Esophagus (tissue), 2 donors: ENCODE data around the gene HOMER2. TPM values are rescaled to one million over a fixed set of nuclear protein-coding genes. Genes with fewer than 3 reads are reported as not detected.
A peak's percentile ranks its signal among the peaks of the same experiment; 100 is the strongest.

Source experiments
- H3K27ac ChIP-seq, 2 donors: one replicate each; pipeline ENCODE4 v1.5.1; 2013; ENCODE audit warnings: low read depth in 2 of 2, mild to moderate bottlenecking in 2 of 2, inconsistent platforms in 1 of 2, low read length in 1 of 2, moderate library complexity in 1 of 2
- H3K27me3 ChIP-seq, 2 donors: one replicate each; pipeline ENCODE4 v1.6.1; 2013; ENCODE audit warnings: low read length in 2 of 2, control low read depth in 1 of 2, mild to moderate bottlenecking in 1 of 2; ENCODE audit not compliant: insufficient read depth in 2 of 2, control insufficient read depth in 1 of 2
- H3K36me3 ChIP-seq, 2 donors: one replicate each; pipeline ENCODE4 v1.6.1; 2013; ENCODE audit warnings: low read length in 1 of 2; ENCODE audit not compliant: control insufficient read depth in 2 of 2, insufficient read depth in 2 of 2
- H3K4me1 ChIP-seq, 2 donors: one replicate each; pipeline ENCODE4 v1.6.1; 2013; ENCODE audit warnings: low read length in 1 of 2; ENCODE audit not compliant: control insufficient read depth in 2 of 2, insufficient read depth in 2 of 2
- H3K4me3 ChIP-seq, 2 donors: one replicate each; pipeline ENCODE4 v1.5.1; 2013; ENCODE audit warnings: low read length in 2 of 2, mild to moderate bottlenecking in 2 of 2, low read depth in 1 of 2, moderate library complexity in 1 of 2
- H3K9me3 ChIP-seq, 2 donors: one replicate each; pipeline ENCODE4 v1.6.1; 2013; ENCODE audit warnings: mild to moderate bottlenecking in 2 of 2, low read depth in 1 of 2, low read length in 1 of 2, moderate library complexity in 1 of 2; ENCODE audit not compliant: control insufficient read depth in 2 of 2, insufficient read depth in 1 of 2
- WGBS, 2 donors: extraction: QIAGEN DNeasy Blood & Tissue Kit; methylation state at CpG; one replicate each; pipeline ENCODE4 v1.1.7; 2013; 5-methylcytosine and 5-hydroxymethylcytosine counted together
- polyA plus RNA-seq, 2 donors: library from polyadenylated mRNA; stranded (reverse); fragments of 200-250 nt; gene quantifications; one replicate each; pipeline ENCODE4 v1.2.3, GENCODE V29; 2013
- donor health status: healthy with polysubstance abuse.
- donor health status: Bipolar disorder and iron deficiency.

HOMER2 gene
- polyA plus RNA-seq, 2 donors: 13.8 to 23.0 TPM

DNA sequence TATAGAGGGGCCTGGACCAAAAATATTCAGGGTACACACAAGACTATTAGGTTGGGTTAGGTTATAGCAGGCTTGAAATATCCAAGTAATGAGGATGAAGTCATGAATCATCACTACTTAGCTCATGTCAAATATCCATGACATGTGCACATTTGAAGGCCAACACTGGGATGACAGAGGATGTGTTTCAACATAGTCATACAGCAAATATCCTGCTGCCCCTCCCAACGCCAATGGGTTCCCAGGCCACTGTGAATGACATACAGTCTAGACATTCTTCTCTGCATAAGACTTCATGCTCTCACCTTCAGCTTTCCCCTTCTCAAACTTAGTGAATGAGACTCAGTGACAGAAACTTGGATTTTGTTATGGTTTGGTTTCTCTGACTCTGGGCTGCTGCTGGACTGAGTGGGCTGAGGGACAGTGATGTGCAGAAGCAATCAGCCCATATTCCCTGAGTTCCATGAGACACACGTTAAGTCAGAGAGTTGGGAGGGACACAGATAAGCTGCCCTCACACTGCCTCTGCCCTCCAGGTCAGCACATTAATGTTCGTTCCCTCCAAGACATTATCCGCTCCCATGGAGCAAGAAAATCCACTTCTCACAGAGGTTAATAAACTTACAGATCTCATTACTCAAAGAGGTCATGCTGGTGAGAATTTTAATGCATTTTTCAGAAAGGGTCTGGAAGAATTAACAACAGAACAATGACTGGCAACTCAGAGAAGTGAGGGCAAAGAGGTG lies 15.4 kb downstream of the HOMER2 start:
- WGBS, 2 donors: 63 to 64% methylated on average over 4 of the region's 4 CpGs
- H3K4me3 ChIP-seq: no peak overlapping the region
- H3K27ac ChIP-seq: peak overlapping the region in 1 of 2 donors; percentile 45
- H3K4me1 ChIP-seq: peaks cover 0 to 22% of the 10 kb centered on the region in 2 donors
- H3K9me3 ChIP-seq: no peaks in the 10 kb centered on the region
- no peaks in the 10 kb centered on the region for H3K27me3 ChIP-seq
- H3K36me3 ChIP-seq: no peaks in the 10 kb centered on the region

DNA sequence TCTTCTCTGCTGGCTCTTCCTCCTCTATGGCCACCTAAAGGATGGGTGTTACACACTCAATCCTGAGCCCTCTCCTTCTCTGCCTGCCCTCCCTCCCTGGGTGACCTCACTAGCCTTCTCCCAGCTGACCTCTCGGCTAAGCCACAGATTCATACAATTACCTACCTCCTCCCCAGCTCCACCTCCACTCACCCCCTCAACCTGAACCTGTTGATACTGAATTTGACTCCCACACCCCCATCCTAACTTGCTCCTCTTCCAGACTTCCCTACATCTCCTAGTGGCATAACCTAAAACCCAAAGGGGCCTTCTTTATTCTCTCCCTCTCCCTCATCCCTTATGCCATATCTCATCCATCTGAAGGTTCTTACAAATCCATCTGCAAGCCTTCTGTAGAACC lies 17.1 kb downstream of the HOMER2 start:
- H3K9me3 ChIP-seq: no peaks in the 10 kb centered on the region
- H3K36me3 ChIP-seq: no peaks in the 10 kb centered on the region
- no peak overlapping the region for H3K4me3 ChIP-seq
- no peak overlapping the region for H3K27ac ChIP-seq
- peaks cover 0 to 18% of the 10 kb centered on the region in 2 donors for H3K4me1 ChIP-seq
- WGBS, 2 donors: 58 to 77% methylated on average over 1 of the region's 1 CpG
- no peaks in the 10 kb centered on the region for H3K27me3 ChIP-seq

DNA sequence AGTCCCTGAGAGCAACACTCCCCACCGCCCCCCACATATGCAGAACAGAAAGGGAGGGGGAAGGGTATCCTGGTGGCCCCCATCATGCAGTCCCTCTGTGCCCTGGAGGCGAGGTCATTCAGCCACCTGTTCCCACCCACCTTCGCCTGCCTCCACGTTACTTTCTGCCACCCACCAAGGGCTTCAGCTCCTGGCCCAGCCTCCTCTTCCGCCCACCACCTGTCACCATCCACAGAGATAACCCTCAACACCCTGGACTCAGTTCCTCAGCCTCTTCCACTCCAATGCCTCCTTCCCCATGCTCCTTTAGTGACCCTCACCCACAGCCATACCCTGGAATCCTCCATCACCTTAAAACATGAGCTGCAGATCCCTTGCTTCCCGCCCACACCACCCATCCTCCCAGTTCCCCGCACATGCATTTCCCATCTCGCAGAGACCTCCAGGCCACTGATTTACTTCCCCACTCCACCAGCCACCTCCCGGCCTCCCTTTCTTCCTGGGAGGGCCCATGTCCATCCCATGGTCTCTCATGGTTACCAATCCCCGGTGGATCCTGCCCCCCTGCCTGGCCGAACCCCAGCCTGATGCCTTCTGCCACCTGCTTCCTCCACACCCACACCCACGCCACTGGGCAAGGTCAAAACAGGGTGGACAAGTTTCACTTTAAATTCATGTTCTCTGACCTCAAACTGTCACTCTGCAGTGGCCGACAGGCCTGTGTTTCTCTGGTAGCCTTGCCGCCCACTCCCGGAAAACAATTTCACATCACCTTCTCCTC lies 18.2 kb downstream of the HOMER2 start:
- H3K36me3 ChIP-seq: no peaks in the 10 kb centered on the region
- peak overlapping the region in 1 of 2 donors; percentile 57 for H3K27ac ChIP-seq
- H3K4me1 ChIP-seq: peaks cover 0 to 18% of the 10 kb centered on the region in 2 donors
- no peak overlapping the region for H3K4me3 ChIP-seq
- no peaks in the 10 kb centered on the region for H3K9me3 ChIP-seq
- no peaks in the 10 kb centered on the region for H3K27me3 ChIP-seq
- WGBS, 2 donors: 76 to 85% methylated on average over 15 of the region's 15 CpGs

DNA sequence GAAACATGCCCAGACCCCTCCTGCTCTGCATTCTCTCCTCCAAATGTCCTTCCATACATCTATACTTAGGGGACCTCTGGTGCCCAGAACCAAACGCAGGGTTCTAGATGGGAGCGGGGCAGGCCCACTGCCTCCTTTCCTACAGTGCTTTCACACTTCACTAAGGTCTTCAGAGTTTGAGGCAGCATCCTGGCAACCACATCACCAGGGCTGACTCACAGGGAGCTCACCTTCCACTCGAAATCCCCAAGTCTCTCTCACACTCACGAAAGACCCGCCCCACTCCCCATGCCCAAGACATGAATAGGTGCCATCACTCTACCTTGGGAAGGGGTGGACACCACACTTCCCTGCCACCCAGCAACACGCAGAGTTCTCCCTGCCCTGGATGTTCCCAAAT lies 18.9 kb downstream of the HOMER2 start:
- Histone ChIP-seq H3K27me3 (no peaks in the 10 kb centered on the region), H3K4me3 (no peak overlapping the region), H3K4me1 (peaks cover 0 to 18% of the 10 kb centered on the region in 2 donors), H3K36me3 (no peaks in the 10 kb centered on the region), H3K9me3 (no peaks in the 10 kb centered on the region), H3K27ac (peak overlapping the region in 1 of 2 donors; percentile 57)
- WGBS, 2 donors: 69 to 73% methylated on average over 6 of the region's 6 CpGs

DNA sequence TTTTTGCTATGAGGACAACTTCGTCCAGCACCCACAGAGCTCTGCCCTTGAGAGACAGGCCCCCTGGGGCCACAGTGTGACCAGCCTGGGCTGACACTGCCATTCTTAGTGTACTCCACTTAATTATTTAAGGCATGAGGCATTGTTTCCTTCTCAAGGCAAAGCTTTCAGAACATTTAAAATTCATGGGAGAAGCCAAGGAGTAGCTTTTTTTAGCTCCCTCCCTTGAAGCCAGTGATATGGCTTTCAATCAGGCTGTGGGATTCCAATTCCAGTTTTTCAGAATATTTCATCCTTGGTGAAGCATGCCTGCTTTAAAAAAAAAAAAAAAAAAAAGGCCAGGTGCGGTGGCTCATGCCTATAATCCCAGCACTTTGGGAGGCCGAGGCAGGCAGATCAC lies 21.3 kb downstream of the HOMER2 start:
- Histone ChIP-seq H3K4me3 (no peak overlapping the region), H3K27me3 (no peaks in the 10 kb centered on the region), H3K4me1 (peaks cover 0 to 11% of the 10 kb centered on the region in 2 donors), H3K36me3 (no peaks in the 10 kb centered on the region), H3K9me3 (no peaks in the 10 kb centered on the region), H3K27ac (no peak overlapping the region)
- WGBS, 2 donors: 79 to 83% methylated on average over 1 to 3 of the region's 3 CpGs

DNA sequence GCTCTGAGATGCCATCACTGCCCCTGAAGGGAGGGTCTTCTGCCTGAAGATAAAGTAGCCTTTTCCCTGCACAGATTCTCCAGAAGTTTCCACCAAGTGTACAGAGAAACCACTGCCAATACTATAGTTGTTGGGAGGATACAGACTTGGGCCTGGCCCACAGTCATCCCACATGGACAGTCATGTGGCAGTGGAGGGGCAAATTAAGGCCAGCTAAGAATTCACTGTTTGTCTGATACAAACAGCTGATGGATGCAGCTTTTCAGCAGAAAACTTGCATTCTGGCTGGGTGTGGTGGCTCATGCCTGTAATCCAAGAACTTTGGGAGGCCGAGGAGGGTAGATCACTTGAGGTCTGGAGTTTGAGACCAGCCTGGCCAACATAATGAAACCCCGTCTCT lies 22.1 kb downstream of the HOMER2 start:
- H3K4me1 ChIP-seq: peaks cover 0 to 8% of the 10 kb centered on the region in 2 donors

DNA sequence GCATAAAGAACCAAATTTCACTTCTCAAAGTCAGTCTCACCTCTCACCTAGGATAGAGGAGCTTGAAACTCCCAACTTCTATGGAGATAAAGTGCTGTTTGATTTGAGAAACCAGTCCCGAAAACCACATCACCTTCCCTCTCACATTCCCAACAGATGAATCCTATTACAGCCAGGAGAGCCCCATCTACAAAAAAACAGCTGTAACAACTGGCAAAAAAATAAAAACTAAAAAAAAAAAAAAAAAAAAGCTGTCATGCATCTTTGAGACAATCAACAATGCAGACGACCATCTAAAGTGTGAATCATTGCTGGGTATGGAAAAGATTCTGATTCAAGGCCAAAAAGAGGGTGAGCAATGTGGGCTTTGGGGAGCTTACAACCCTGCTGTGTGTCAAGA lies 23.8 kb downstream of the HOMER2 start:
- Histone ChIP-seq H3K27ac (no peak overlapping the region), H3K27me3 (no peaks in the 10 kb centered on the region), H3K4me3 (no peak overlapping the region), H3K4me1 (no peaks in the 10 kb centered on the region), H3K36me3 (no peaks in the 10 kb centered on the region), H3K9me3 (no peaks in the 10 kb centered on the region)
- WGBS, 2 donors: 61 to 73% methylated on average over 2 of the region's 2 CpGs

More for the DNA sequence above, 22.1 kb downstream of the HOMER2 start:
- WGBS, 2 donors: 94 to 100% methylated on average over 2 of the region's 2 CpGs
- Histone ChIP-seq H3K4me3 (no peak overlapping the region), H3K27ac (no peak overlapping the region), H3K9me3 (no peaks in the 10 kb centered on the region), H3K27me3 (no peaks in the 10 kb centered on the region), H3K36me3 (no peaks in the 10 kb centered on the region)

DNA sequence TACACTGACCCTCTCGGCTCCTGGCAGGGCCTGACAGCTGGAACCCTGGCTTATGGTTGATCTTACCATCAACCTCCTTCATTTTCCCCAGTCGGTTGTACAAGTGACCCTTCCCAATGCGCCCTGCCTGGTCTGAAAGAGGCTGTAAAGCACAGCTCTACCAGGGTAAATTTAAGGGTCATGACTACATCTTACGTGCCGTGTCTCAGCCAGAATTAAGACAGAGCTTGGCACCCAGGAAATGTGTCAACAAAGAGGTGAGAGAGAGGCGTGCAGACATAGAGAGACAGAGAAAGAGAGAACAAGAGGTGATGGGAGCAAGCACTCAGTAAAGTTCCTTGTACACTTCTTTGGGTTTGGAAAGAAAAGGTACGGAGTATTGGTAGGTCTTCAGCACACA lies 28.8 kb downstream of the HOMER2 start:
- Histone ChIP-seq H3K4me1 (no peaks in the 10 kb centered on the region), H3K27me3 (no peaks in the 10 kb centered on the region)

DNA sequence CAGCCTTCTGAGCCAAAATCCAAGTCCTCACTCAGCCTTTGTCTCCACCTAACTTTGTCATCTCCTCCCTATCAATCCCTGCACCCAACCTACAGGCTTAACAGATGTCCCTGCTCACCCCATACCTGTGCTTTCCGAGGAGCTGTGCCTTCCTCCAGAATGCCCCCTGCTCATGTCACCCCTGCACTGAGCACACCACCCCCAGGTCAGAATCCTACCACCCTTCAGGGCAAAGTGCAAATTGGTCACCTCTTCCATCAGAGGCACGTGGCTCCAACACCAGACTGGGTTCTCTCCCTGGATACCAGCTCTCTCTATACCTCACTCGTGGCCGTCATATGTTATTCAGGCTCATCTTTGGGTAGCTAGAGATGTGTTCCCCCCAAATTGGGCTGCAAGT lies 29.8 kb downstream of the HOMER2 start:
- Histone ChIP-seq H3K9me3 (no peaks in the 10 kb centered on the region), H3K4me3 (no peak overlapping the region), H3K36me3 (no peaks in the 10 kb centered on the region), H3K27me3 (no peaks in the 10 kb centered on the region), H3K4me1 (no peaks in the 10 kb centered on the region), H3K27ac (no peak overlapping the region)
- WGBS, 2 donors: 84 to 89% methylated on average over 4 of the region's 4 CpGs

More for the DNA sequence above, 28.8 kb downstream of the HOMER2 start:
- Histone ChIP-seq H3K4me3 (no peak overlapping the region), H3K9me3 (no peaks in the 10 kb centered on the region), H3K27ac (no peak overlapping the region), H3K36me3 (no peaks in the 10 kb centered on the region)
- 87 to 91% methylated on average over 7 of the region's 7 CpGs for WGBS, 2 donors
